GM21825 (cell line): Measurements from ENCODE around the gene RTN4R.
"Not testable (repeated sequence)": the region's sequence is repeated elsewhere in the genome, so short reads cannot be mapped to it uniquely, and the experiment has no call there.

Experiments used
- ATAC-seq: cut with Tn5 transposase; IDR thresholded peaks from one replicate; pipeline ENCODE4 v1.9.1; 2021; ENCODE audit warnings: mild to moderate bottlenecking, moderate library complexity; ENCODE audit not compliant: unreplicated experiment

RTN4R gene

DNA sequence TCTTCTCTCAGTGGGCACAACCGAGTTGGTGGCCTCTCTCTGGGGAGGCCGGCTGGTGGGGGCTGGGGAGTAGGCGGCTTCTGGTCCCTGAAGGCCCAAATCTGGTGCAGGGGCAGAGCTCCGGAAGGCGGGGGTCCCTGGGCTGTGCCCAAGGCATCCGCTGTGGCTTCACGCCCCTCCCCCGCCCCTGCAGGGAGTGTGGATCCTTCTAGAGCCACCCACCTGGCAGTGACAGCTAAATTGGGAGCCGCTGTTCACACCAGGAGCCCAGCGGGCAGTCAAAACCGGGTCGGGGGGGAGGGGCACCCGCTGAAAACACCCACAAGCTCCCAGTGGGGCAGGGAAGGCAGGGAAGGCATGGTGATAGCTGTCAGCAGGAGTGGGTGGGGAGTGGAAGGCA, 4.6 kb upstream of the RTN4R start:
- no peak for ATAC-seq

DNA sequence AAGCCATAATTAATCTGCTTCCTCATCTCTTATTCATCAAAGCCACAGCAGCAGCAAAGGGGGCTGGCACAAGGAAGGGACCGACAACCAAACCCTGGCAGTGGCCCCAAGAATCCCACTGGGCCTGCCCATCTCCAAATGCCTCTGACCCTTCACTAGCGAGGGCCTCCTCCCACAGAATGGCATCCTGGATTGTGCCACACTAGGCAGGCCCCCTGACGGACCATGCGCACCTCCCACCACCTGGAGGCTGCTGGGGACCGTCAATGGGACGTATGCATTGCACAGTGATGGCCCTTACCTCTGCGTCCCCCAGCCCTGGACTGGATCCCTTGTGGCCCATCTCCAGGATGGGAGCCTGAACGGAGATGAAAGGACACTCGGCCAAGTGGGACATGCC, 4.1 kb upstream of the RTN4R start:
- no peak for ATAC-seq

DNA sequence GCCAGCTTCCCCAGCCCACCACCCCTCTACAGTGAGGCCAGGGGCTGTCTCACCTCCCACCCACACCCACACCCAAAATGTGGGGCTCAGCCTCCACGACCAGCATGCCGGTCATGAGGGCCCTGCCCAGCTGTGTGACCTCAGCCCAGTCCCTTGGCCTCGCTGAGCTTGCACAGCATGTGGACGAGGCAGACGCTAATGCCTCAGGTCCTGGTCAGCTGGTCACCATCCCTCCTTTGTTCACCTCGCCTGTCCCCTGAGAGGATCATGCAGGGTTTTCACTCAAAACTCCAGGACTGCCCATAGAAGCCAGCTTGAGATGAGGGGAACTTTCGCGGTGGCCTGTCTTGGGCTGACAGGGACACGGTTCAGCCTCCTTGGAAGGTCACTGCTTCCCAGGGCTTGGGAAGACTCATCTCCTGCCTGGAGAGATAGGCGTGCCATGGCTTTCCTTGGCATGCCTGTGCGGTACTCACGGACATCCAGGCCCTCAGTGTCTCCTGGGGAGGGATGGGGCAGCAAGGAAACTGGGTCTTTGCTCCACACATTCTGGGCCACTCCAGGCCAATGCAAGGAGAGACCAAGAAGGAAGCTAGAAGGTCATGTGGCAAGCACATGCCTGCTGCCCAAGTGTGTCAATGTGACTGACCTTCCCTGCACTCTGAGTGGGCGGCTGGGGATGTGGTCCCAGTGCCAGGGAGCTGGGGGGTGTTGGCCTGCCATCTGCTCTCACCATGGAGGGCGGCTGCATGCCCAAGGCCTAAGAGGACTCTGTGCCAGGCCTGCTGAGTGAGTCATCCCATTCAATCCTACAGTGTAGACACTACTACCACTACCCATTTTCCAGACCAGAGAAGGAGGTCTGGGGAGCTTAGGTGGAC, 3.2 kb upstream of the RTN4R start:
- ATAC-seq, result no peak

DNA sequence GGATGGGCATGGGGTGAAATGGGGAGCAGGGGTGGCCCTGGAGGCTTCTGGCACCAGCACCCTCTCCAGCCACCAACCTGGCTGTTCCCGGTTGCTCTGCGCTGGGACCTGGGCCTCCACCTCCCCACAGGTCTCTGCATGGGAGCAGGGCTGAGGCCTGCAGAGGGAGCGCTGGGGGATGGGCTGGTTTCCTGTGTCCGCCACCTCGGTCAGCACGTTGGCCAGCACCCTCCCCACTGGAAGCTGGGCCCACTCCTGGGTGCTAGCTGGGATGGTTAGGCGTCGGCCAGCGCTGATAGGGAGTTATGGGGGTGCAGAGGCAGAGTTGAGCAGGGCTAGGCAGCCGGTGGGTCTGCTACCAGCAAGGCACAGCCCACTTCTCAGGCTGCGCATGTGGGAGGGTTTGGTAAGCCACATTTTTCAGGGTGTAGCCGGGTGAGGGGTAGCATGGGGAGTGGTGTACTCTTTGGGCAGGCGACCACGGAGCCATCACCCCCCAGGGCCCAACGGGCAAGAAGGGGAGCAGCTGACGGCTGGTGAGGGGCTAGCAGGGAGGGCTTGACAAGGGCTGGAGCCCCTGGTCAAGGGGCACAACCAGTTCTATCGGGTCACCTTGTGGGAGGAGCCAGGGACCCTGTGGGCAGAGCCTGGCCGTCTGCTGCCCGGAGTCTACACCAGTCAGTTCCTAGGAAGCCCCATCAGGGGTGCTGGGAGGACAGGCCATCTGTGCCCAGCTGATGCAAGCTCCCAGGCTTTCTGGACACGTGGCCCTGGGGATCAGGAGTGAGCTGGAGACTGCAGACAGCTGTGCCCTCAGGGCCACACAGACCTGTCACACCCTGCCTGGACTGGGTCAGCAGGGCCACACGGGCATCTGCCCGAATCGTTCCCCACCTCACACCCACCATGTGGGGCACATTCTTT, 2.3 kb upstream of the RTN4R start:
- ATAC-seq, result not testable (repeated sequence)

DNA sequence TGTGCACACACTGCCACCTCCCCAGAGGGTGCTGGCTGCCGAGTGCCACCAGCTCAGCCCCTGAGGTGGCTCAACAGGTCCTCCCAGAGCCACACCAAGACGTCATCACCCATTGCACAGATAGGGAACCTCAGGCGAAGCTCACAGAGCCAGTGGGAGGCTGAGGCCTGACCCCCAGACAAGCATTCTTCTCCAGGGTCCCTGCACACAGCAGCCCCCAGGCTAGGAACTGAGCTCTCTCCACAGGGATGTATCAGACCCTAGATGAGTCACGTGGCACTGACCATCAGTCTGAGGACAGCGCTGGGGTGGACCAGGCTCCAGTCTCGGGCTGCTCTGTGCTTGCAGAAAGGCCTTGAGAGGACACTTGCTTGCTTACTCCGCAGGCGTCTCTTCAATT, 1.6 kb upstream of the RTN4R start:
- ATAC-seq, result not testable (repeated sequence)

GRCh38 chr22:20269201-20269600, 1.1 kb upstream of the RTN4R start:
- ATAC-seq, result not testable (repeated sequence)

GRCh38 chr22:20267441-20268278, 458 bp downstream of the RTN4R start:
- no peak for ATAC-seq

- not testable (repeated sequence) for ATAC-seq
Observed at GRCh38 chr22:20266667-20267440, 1.3 kb downstream of the RTN4R start.

- ATAC-seq, result not testable (repeated sequence)
Observed at GRCh38 chr22:20265772-20266666, 2.1 kb downstream of the RTN4R start.

DNA sequence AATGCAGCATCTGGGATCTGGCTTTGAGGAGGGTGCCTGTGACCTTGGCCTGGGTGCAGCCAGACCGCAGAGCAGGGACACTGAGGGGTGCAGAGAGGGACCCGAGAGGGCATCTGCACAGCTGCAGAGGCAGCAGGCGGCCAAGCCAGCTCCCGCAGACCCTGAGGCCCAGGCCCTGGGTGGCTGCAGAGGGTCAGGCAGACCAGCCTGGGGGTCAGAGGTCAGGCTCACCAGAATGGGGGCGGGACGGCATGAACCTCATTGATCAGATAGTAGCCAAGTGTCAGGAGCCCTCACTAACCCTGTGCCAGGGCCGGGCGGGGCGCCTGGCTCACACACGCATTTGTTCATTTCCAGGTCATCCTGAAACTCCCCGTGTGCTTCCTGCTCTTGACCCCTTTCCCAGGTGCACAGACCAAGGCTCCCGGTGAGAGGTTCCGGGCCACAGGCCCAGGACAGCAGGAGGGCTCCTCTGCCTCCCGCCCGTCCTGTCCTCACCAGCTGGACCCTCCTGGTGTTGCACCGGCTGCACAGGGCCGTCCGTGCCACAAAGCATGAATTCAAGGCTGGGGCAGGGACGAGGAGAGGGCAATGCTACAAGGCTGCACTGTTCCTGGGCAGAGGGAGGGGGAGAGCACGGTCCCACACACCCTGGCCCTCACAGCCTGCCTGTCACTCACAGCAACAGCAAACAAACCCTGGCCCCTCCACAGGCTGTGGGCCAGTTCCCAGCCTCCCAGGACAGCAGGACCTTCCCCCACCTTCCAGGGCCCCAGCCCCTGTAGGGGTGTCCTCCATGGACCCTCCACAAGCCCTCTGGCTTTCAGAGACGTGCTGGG, 3.3 kb downstream of the RTN4R start:
- no peak for ATAC-seq

- not testable (repeated sequence) for ATAC-seq
Observed at GRCh38 chr22:20263404-20264281, 4.5 kb downstream of the RTN4R start.

DNA sequence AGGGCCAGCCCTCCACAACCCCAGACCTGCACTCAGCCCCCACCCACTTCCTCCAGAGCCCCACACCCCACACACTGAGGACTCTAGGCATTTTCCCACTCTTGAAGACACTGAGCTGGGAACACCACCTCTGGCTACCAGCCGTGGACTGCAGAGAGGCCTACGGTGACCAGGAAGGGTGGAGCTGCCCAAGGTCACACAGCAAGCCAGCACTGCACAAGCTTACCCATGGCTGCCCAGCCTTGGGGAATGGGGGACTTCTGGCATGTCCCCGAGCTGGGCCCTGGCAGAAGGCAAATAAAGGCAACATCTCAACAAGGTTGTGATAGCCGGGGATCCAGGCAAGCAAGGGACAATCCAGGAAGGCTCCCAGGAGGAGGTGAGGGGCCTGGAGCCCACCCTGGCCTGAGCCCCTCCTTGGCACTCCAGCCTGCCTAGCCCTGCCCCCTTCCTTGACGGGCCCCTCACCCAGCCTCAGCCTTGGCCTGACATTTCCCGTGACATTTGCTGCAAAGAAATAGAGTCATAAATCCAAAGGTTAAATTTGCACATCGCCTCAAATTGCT, 5.5 kb downstream of the RTN4R start:
- no peak for ATAC-seq

- ATAC-seq, result no peak
Observed at GRCh38 chr22:20261848-20262581, 6.1 kb downstream of the RTN4R start.

- no peak for ATAC-seq
Observed at GRCh38 chr22:20260071-20260765, 7.9 kb downstream of the RTN4R start.

DNA sequence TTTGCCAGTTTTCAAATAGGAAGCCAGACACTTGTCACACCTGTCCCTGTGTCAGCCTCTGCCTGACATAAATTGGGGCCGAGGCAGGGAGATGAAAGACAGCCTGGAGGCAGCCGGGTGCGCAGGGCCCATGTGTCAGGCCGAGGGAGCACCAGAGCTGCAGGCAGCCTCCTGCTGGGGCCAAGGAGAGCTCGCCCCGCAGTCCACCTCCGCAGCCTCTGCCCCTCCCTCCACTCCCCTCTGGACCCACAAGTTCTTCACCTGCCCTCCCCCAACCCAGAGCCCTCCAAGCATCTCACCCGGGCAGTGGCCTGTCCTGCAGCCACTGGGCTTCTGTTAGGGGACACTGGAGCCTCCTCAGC, 8.8 kb downstream of the RTN4R start:
- ATAC-seq, result no peak
